SK-N-SH treated with all-trans-retinoic acid at 6 μM for 48 hours (cell line): Measurements from ENCODE around the gene ABCA6.

ENCODE experiments used
- ATAC-seq: fragments of 200-7000 bp; cut with Tn5 transposase; 3 replicates; pipeline ENCODE4 v1.9.1; 2020; ENCODE audit warnings: mild to moderate bottlenecking, moderate library complexity
- ARNTL ChIP-seq: fragments of 450-650 bp; formaldehyde crosslinking; IDR thresholded peaks from 2 replicates; pipeline ENCODE4 v1.5.0; 2020; ENCODE audit warnings: low read depth, mild to moderate bottlenecking, moderate library complexity, borderline replicate concordance
- BACH2 ChIP-seq: fragments of 250-450 bp; sonication (Bioruptor Pico); IDR thresholded peaks from 2 replicates; pipeline ENCODE4 v1.9.0; 2021; ENCODE audit warnings: mild to moderate bottlenecking, borderline replicate concordance
- CSDC2 ChIP-seq: fragments of 250-450 bp; sonication (Bioruptor Pico); IDR thresholded peaks from 2 replicates; pipeline ENCODE4 v1.5.0; 2020; ENCODE audit warnings: mild to moderate bottlenecking, moderate library complexity
- ESRRG ChIP-seq: fragments of 250-450 bp; sonication (Bioruptor Pico); IDR thresholded peaks from 2 replicates; pipeline ENCODE4 v1.6.1; 2021; ENCODE audit warnings: mild to moderate bottlenecking
- GLIS3 ChIP-seq: fragments of 250-450 bp; sonication (Bioruptor Pico); IDR thresholded peaks from 2 replicates; pipeline ENCODE4 v1.5.0; 2020; ENCODE audit warnings: mild to moderate bottlenecking, moderate library complexity
- ISL1 ChIP-seq: fragments of 250-450 bp; sonication (Bioruptor Pico); IDR thresholded peaks from 2 replicates; pipeline ENCODE4 v2.1.2; 2022; ENCODE audit warnings: mild to moderate bottlenecking, moderate library complexity
- OSR1 ChIP-seq: fragments of 250-450 bp; sonication (Bioruptor Pico); IDR thresholded peaks from 2 replicates; pipeline ENCODE4 v1.8.0; 2022; ENCODE audit warnings: moderate library complexity, mild to moderate bottlenecking, inconsistent platforms
- PPARA ChIP-seq: fragments of 250-450 bp; sonication (Bioruptor Pico); IDR thresholded peaks from 2 replicates; pipeline ENCODE4 v1.5.0; 2020; ENCODE audit warnings: mild to moderate bottlenecking, borderline replicate concordance
- RARB ChIP-seq: fragments of 250-450 bp; sonication (Bioruptor Pico); IDR thresholded peaks from 2 replicates; pipeline ENCODE4 v1.8.0; 2021; ENCODE audit warnings: mild to moderate bottlenecking, moderate library complexity
- SNAI2 ChIP-seq: fragments of 250-450 bp; sonication (Bioruptor Pico); IDR thresholded peaks from 2 replicates; pipeline ENCODE4 v1.5.0; 2020; ENCODE audit warnings: mild to moderate bottlenecking, moderate library complexity
- TCF4 ChIP-seq: fragments of 250-450 bp; sonication (Bioruptor Pico); IDR thresholded peaks from 2 replicates; pipeline ENCODE4 v1.8.0; 2021; ENCODE audit warnings: mild to moderate bottlenecking, moderate library complexity, borderline replicate concordance
- TOX ChIP-seq: fragments of 250-450 bp; sonication (Bioruptor Pico); IDR thresholded peaks from 2 replicates; pipeline ENCODE4 v1.8.0; 2021; ENCODE audit warnings: mild to moderate bottlenecking, moderate library complexity, borderline replicate concordance
- ZC3H10 ChIP-seq: fragments of 250-450 bp; sonication (Bioruptor Pico); IDR thresholded peaks from 2 replicates; pipeline ENCODE4 v1.5.1; 2021; ENCODE audit warnings: mild to moderate bottlenecking, moderate library complexity
- ZFP3 ChIP-seq: fragments of 250-450 bp; sonication (Bioruptor Pico); IDR thresholded peaks from 2 replicates; pipeline ENCODE4 v1.5.0; 2020; ENCODE audit warnings: mild to moderate bottlenecking, moderate library complexity
- ZFP30 ChIP-seq: fragments of 450-650 bp; formaldehyde crosslinking; IDR thresholded peaks from 2 replicates; pipeline ENCODE4 v1.5.0; 2022; ENCODE audit warnings: mild to moderate bottlenecking, moderate library complexity
- ZNF565 ChIP-seq: fragments of 450-650 bp; formaldehyde crosslinking; conservative IDR thresholded peaks from 2 replicates; pipeline ENCODE4 v1.5.0; 2020; ENCODE audit warnings: low read depth, mild to moderate bottlenecking, moderate library complexity
- ZNF70 ChIP-seq: fragments of 450-650 bp; formaldehyde crosslinking; IDR thresholded peaks from 2 replicates; pipeline ENCODE4 v1.5.0; 2020; ENCODE audit warnings: mild to moderate bottlenecking, moderate library complexity
- TF ChIP-seq, protein P1 (sequence below): fragments of 250-450 bp; sonication (Bioruptor Pico); IDR thresholded peaks from 2 replicates; pipeline ENCODE4 v1.8.0; 2020; ENCODE audit warnings: mild to moderate bottlenecking, moderate library complexity, borderline replicate concordance
- TF ChIP-seq, protein P2 (sequence below): fragments of 250-450 bp; sonication (Bioruptor Pico); IDR thresholded peaks from 2 replicates; pipeline ENCODE4 v1.5.1; 2020; ENCODE audit warnings: low read depth, mild to moderate bottlenecking, moderate library complexity
- TF ChIP-seq, protein P3 (sequence below): fragments of 250-450 bp; sonication (Bioruptor Pico); IDR thresholded peaks from 2 replicates; pipeline ENCODE4 v1.8.0; 2021; ENCODE audit warnings: low read depth, mild to moderate bottlenecking, moderate library complexity, borderline replicate concordance
- TF ChIP-seq, protein P4 (sequence below): fragments of 250-450 bp; sonication (Bioruptor Pico); IDR thresholded peaks from 2 replicates; pipeline ENCODE4 v1.5.1; 2021; ENCODE audit warnings: mild to moderate bottlenecking, moderate library complexity

The ABCA6 gene

DNA sequence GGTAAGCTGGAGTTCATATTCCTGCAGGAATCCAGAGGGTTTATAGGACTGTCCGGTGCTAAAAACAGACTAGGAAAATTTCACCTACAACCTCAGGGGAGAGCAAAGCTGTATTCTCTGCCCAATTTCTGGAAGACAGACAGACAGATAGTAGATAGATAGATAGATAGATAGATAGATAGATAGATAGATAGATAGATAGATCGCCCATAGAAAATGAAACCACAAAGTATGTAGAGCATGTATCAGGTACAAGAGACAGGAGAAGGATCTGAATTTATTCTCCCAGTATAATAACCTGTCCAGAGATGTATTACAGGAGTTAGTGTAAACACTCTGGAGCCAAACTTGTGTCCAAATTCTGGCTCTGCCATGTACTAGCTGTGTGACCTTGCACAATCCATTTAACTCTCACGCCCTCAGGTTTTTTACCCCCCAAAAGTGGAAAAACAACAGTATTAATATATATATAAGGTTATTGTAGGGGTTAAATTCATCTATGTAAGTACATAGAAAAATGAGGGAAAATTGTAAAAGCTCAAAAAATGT is 2.1 kb upstream of the ABCA6 start:
- peak; percentile 24; the same call in 2 of the 3 replicates for ATAC-seq
- TF ChIP-seq, protein P1, sequence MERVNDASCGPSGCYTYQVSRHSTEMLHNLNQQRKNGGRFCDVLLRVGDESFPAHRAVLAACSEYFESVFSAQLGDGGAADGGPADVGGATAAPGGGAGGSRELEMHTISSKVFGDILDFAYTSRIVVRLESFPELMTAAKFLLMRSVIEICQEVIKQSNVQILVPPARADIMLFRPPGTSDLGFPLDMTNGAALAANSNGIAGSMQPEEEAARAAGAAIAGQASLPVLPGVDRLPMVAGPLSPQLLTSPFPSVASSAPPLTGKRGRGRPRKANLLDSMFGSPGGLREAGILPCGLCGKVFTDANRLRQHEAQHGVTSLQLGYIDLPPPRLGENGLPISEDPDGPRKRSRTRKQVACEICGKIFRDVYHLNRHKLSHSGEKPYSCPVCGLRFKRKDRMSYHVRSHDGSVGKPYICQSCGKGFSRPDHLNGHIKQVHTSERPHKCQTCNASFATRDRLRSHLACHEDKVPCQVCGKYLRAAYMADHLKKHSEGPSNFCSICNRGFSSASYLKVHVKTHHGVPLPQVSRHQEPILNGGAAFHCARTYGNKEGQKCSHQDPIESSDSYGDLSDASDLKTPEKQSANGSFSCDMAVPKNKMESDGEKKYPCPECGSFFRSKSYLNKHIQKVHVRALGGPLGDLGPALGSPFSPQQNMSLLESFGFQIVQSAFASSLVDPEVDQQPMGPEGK, result no peak
- TF ChIP-seq BACH2 (CRISPR knock-in tag), result no peak
- TF ChIP-seq PPARA (CRISPR knock-in tag), result no peak
- no peak for TF ChIP-seq CSDC2 (CRISPR knock-in tag)
- no peak for TF ChIP-seq TOX (CRISPR knock-in tag)

DNA sequence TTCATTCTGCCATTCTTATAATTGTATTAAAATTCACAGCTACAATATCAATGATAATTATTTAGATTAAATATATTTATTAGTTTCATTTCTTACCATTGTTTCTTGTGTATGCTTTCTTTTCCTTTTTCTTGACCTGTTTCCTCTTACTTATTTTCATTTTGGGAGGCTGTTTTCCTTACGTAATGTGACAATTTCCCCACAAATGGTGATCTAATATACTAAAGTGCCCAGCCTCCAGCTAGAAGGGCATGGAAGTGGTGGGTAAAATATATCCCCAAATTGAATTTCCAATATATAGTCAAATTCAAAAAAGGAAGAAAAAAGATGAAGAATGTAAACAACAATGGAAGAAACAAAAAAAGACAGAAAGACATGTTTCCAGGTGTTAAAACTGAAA is 1.5 kb upstream of the ABCA6 start:
- TF ChIP-seq RARB (CRISPR knock-in tag) (no peak), OSR1 (CRISPR knock-in tag) (no peak), TCF4 (no peak), ZFP3 (no peak), ZNF565 (CRISPR knock-in tag) (no peak), ISL1 (CRISPR knock-in tag) (no peak), ZC3H10 (CRISPR knock-in tag) (no peak), TOX (CRISPR knock-in tag) (no peak), PPARA (CRISPR knock-in tag) (no peak), ARNTL (CRISPR knock-in tag) (no peak), CSDC2 (CRISPR knock-in tag) (no peak)
- TF ChIP-seq, protein P1, result no peak
- TF ChIP-seq, all 23 proteins: peak for 0
- ATAC-seq, result no peak

DNA sequence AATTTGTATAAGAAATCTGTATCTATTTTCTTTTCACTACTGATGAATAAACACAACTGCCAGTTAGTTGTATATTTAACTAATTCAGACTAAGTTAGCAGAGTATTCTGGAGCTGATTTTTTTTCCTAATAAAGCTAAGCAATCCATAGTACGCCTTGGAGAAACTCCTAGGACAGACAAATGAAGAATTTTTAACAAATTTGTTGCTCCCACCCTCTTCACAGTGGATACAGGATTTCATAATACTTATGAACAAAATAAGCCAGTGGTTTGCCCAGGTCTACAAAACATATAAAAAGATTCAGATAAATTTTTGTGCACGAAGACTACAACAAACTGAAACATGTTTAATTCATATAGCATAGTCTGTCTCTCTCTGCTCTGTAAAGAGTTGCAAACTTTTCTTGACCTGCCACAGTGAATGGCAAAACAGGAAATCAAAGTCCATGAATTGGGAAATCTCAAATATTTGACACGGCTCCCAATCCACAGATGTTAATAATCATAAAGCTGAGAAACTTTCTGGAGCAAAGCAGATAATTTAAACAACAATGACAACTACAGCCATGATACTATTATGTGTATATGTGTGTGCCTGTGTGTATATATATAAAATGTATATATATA is 594 bp upstream of the ABCA6 start:
- TF ChIP-seq BACH2 (CRISPR knock-in tag), result no peak
- TF ChIP-seq GLIS3 (CRISPR knock-in tag), result no peak
- no peak for TF ChIP-seq ZNF70 (CRISPR knock-in tag)
- no peak for TF ChIP-seq SNAI2 (CRISPR knock-in tag)
- TF ChIP-seq, protein P2, sequence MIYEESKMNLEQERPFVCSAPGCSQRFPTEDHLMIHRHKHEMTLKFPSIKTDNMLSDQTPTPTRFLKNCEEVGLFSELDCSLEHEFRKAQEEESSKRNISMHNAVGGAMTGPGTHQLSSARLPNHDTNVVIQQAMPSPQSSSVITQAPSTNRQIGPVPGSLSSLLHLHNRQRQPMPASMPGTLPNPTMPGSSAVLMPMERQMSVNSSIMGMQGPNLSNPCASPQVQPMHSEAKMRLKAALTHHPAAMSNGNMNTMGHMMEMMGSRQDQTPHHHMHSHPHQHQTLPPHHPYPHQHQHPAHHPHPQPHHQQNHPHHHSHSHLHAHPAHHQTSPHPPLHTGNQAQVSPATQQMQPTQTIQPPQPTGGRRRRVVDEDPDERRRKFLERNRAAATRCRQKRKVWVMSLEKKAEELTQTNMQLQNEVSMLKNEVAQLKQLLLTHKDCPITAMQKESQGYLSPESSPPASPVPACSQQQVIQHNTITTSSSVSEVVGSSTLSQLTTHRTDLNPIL (CRISPR knock-in tag), result no peak
- TF ChIP-seq ISL1 (CRISPR knock-in tag), result no peak
- no peak for TF ChIP-seq ZFP30 (CRISPR knock-in tag)
- TF ChIP-seq ESRRG (CRISPR knock-in tag), result no peak
- TF ChIP-seq, all 23 proteins: peak for 0

DNA sequence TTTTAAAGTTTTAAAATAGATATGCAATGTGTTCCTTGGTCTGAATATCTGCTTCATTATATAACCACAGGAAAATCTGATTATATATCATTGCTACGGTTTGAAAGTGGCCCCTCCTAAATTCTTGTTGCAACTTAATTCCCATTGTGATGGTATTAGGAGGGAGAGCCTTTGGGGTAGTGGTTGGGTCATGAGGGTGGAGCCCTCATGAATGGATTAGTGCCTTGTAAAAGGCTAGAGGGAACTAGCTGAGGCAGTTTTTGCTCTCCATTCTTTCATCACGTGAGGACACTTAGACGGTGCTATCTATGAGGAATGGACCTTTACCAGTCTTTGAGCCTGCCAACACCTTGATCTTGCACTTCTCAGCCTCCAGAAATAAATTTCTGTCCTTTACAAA is 7.6 kb downstream of the ABCA6 start:
- TF ChIP-seq, protein P1, result no peak
- TF ChIP-seq, protein P3, sequence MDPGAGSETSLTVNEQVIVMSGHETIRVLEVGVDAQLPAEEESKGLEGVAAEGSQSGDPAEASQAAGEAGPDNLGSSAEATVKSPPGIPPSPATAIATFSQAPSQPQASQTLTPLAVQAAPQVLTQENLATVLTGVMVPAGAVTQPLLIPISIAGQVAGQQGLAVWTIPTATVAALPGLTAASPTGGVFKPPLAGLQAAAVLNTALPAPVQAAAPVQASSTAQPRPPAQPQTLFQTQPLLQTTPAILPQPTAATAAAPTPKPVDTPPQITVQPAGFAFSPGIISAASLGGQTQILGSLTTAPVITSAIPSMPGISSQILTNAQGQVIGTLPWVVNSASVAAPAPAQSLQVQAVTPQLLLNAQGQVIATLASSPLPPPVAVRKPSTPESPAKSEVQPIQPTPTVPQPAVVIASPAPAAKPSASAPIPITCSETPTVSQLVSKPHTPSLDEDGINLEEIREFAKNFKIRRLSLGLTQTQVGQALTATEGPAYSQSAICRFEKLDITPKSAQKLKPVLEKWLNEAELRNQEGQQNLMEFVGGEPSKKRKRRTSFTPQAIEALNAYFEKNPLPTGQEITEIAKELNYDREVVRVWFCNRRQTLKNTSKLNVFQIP (CRISPR knock-in tag), result no peak
- TF ChIP-seq, protein P4, sequence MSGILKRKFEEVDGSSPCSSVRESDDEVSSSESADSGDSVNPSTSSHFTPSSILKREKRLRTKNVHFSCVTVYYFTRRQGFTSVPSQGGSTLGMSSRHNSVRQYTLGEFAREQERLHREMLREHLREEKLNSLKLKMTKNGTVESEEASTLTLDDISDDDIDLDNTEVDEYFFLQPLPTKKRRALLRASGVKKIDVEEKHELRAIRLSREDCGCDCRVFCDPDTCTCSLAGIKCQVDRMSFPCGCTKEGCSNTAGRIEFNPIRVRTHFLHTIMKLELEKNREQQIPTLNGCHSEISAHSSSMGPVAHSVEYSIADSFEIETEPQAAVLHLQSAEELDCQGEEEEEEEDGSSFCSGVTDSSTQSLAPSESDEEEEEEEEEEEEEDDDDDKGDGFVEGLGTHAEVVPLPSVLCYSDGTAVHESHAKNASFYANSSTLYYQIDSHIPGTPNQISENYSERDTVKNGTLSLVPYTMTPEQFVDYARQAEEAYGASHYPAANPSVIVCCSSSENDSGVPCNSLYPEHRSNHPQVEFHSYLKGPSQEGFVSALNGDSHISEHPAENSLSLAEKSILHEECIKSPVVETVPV (CRISPR knock-in tag), result no peak
- no peak for TF ChIP-seq OSR1 (CRISPR knock-in tag)
- TF ChIP-seq ZNF565 (CRISPR knock-in tag), result no peak

More for the DNA sequence above, 594 bp upstream of the ABCA6 start:
- ATAC-seq, result peak; percentile 71

More for the DNA sequence above, 7.6 kb downstream of the ABCA6 start:
- ATAC-seq, result no peak
